Jurkat, Clone E6-1 (cell line): ENCODE data around the gene FGF12. TPM values are rescaled to one million over a fixed set of nuclear protein-coding genes. Genes with fewer than 3 reads are reported as not detected.
"Not testable (repeated sequence)": the region's sequence is repeated elsewhere in the genome, so short reads cannot be mapped to it uniquely, and the experiment has no call there.

Experiments used
- DNase-seq: peaks from one replicate; pipeline ENCODE4 v3.0.0-alpha.2; 2011; ENCODE audit warnings: low read depth, low spot score
- H3K4me3 ChIP-seq: 2 replicates; pipeline ENCODE4 v1.5.1; 2011; ENCODE audit warnings: mild to moderate bottlenecking, low read length, control low read depth, moderate library complexity
- polyA plus RNA-seq: library from polyadenylated mRNA; unstranded; fragments of >200 nt; gene quantifications from one replicate; pipeline ENCODE4 v1.2.1, GENCODE V29; 2012; ENCODE audit warnings: missing spikeins; ENCODE audit not compliant: insufficient read length, insufficient read depth

Gene FGF12
- polyA plus RNA-seq = not detected

DNA sequence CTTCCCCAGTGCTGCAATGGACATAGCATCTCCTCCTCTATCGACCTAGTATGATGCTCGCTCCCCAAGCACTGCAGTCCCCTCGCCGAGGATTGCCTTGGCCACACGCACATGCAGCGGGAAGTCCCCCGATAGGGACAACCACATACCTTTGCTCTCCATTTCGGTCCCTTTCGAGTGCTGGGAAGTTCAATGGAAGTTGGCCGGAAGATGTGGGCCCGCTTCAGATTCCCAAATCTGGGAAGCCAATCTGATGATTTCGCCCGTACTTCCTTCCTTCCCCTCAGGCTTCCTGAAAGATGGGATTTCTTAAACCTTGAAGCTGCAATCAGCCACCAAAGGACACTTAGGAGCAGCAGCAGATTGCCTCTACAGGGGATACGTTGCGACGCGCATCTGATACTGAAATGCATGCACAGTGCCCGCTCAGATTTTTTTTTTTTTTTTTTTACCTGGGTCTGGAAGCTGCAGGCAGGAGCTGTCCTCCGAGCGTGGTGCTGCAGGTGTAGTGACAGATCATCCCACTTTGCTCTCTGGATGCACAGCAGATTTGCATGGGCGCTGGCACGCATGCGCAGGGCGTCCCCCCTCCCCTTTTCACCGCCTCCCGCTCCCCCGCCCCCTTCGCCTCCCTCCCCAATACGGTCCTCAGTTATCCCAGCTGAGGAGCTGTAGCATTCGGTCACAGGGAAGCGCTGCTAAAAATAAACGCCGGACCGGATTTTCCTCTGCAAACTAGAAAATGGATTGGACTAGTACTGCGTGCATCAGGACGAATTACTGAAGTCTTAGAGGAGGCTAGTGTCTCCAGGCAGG lies at the start of gene FGF12:
TSS of gene FGF12 (minus strand) at position 510 of the 816 bp plus-strand sequence.
- no peak within 1 kb of the TSS for H3K4me3 ChIP-seq
- no peak for DNase-seq

DNA sequence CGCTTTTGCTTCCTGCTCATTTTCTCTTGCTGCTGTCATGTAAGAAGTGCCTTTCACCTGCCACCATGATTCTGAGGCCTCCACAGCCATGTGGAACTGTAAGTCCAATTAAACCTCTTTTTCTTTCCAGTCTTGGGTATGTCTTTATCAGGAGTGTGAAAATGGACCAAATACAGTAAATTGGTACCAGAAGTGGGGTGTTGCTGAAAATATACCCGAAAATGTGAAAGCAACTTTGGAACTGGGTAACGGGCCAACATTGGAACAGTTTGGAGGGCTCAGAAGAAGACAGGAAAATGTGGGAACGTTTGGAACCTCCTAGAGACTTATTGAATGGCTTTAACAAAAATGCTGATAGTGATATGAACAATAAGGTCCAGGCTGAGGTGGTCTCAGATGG lies 47.0 kb upstream of the FGF12 start:
- DNase-seq, H3K4me3 ChIP-seq: not testable (repeated sequence)

DNA sequence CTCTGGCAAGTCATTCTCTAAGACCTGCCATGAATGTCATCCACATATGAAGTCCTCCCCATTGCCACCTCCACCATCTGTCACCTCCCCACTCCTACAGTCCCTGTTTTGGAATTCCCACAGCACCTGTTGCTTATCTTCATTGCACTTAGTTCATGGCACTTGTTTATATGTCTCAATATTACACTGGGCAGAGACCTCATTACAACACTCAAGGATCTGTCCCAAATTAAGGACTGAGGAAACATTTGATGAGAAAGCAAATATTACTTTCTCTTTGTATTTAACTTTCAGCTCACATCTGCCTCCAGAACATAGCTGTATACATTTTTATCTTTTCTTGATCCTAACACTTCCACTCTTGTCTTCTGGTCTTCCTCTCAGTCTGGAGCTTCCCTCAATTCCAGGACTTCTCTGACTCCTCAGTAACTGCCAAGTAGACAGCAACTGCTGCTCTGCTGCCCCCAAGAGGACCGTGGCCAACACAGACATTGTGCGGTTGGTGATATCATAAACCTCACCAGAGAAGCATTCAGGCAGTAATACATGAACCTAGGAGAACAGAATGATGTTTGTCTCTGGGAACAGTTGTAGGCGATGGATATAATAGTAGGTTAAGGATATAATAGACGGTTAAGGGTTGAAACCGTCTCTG lies 45.0 kb upstream of the FGF12 start:
- no peak for DNase-seq

DNA sequence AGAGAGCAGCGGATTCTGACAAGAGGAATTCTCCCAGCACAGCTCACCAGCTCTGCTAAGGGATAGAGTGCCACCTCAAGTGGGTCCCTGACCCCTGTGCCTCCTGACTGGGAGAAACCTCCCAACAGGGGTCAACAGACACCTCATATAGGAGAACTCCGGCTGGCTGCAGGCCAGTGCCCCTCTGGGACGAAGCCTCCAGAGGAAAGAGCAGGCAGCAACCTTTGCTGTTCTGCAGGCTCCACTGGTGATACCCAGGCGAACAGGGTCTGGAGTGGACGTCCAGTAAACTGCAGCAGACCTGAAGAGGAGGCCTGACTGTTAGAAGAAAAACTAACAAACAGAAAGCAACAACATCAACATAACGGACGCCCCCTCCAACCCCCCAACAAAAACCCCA lies 31.3 kb upstream of the FGF12 start:
- no peak overlapping the region for H3K4me3 ChIP-seq
- DNase-seq = no peak

More for the DNA sequence above, 45.0 kb upstream of the FGF12 start:
- H3K4me3 ChIP-seq = no peak overlapping the region

DNA sequence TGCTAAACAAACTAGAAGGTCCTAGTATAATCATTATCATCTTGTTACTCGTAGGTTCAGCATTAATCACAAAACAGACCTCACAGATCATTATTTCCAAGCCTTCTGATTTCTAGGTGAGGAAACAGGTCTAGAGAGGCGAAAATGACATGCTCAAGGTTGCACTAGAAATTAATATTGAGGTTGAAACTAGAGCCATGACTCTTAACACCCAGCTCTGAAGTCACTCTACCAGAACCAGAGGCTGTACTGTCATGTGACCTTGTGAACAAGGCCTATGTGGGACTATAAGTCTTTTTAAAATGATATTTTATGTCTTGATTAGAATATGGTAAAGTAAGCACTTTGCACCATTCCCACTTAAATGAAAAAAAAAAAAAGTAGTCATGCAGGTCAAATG lies 23.8 kb upstream of the FGF12 start:
- DNase-seq = no peak
- H3K4me3 ChIP-seq = no peak overlapping the region

DNA sequence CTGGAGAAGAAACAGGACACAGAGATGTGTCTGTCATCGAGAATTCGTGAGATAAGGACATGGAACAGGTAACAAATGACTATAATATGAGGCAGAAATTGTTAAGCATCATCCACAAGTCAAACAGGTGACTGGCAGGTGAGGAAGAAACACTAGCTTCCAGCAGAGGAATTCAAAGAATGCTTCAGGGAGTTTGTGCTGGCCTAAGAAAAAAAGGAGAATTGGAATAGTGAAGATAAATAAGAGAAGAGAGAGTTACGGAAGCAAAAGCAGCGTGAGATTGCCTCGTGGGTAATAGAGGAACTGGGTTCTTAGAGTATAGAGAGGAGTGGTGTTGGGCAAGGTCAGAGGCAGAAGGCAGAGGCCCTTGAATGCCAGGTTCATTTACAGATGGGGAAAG lies 22.9 kb upstream of the FGF12 start:
- DNase-seq = no peak
- no peak overlapping the region for H3K4me3 ChIP-seq

DNA sequence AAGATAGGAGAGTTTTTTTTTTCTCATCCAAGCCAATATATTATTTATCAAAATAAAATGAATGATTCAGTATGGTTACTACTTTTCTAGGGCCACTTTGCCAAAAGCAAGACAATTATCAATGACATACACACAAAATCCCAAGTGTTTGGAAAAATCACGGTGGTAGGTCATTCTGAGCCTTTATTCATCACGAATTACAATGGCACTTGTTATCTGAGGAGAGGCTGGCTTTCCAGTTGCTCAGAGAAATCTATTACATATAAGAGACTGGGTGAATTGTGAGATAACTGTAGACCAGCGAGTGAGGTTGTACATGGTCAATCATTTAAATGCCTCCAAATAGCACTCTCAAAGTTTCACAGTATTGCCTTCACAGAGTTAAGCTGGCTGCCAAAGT lies 20.4 kb upstream of the FGF12 start:
- DNase-seq = no peak
- no peak overlapping the region for H3K4me3 ChIP-seq

DNA sequence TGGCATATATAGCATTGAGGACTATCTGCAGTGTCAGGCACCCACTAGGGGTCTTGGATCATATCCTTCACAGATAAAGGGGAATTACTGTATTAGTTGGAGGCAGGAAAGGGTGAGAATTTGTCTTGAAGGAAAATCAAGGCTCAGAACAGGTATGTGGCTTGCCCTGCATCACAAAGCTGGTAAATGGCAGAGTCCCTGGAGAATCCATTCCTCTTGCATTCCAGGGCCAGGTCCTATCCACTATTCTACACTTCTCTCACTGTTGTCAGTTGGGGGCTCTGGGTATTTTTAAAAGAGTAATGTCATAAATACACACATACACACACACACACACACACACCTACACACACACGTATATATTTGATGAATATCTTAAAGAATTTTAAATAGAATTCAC lies 19.8 kb upstream of the FGF12 start:
- no peak for DNase-seq
- no peak overlapping the region for H3K4me3 ChIP-seq

DNA sequence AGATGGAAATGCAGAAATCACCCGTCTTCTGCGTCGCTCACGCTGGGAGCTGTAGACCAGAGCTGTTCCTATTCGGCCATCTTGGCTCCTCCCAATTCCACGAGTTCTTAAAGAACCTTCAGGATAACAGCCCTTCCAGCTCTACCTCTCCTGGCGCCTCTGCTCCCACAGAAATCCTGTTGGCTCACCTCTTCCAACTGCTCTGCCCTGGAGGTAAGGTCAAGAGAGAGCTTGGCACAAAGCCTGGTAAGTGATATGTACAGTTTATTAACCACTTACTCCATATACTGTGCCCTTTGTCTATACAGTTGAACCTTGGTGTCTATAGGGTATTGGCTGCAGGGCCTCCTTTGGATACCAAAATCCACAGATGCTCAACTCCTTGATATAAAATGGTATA lies 17.8 kb upstream of the FGF12 start:
- no peak overlapping the region for H3K4me3 ChIP-seq
- DNase-seq = no peak

DNA sequence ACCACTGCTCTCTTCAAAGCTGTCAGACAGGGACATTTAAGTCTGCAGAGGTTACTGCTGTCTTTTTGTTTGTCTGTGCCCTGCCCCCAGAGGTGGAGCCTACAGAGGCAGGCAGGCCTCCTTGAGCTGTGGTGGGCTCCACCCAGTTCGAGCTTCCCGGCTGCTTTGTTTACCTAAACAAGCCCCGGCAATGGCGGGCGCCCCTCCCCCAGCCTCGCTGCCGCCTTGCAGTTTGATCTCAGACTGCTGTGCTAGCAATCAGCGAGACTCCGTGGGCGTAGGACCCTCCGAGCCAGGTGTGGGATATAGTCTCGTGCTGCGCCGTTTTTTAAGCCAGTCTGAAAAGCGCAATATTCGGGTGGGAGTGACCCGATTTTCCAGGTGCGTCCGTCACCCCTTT lies 17.3 kb upstream of the FGF12 start:
- not testable (repeated sequence) for DNase-seq, H3K4me3 ChIP-seq

DNA sequence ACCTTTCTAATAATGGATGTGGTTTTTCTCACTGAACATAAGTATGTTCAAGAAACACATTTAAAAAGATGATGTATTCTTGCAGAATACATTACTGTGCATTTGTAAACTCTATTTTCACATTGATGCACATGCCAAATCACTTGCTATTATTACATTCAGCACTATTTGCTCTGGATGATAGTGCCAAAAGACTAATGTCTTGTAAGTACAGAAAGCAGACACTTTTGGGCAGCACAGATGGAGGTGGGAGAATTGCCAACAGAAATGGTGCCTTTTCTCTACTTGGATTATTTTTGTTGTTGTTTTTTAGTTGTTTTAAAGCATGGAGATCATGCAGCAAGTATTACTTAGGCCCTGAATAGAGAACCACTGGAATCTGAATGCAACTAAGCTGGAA lies 10.2 kb upstream of the FGF12 start:
- no peak overlapping the region for H3K4me3 ChIP-seq
- DNase-seq = no peak

DNA sequence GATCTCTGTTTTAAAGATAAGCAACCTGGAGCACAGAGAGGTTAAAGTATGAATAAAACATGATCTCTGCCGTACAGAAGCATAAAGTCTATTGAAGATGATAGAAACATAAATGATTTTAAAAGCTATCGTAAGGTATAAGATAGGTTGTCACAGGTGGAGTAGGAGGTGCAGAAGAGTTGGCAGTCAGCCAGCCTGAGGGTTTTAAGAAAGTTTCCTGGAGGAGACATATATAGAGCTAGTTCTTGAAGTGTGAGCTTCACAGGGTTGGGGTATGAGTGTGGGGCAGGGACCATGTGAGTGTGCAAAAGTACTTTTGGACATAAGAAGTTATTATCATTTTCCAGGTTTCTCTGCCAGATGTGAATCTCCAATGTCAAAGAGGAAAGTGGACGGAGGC lies 3.9 kb upstream of the FGF12 start:
- no peak overlapping the region for H3K4me3 ChIP-seq
- no peak for DNase-seq

DNA sequence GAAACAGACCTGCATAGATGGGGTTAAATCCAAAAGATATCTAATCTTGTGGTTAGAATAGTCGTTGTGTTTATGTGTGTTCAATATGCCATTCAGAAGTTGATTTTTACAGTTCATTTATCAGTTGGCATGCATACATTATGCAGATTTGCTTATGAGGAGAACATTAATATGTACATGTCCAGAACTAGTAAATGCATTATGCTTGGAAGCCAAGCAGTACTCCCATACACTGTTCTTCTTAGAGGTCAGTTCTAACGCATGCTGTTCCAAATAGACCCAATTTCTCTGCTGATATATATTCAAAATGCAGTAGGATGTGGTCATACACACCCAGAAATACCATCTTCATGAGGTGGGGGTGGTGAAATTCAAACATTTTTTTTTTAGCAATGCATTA lies 956 bp downstream of the FGF12 start:
- H3K4me3 ChIP-seq = no peak overlapping the region
- DNase-seq = no peak

DNA sequence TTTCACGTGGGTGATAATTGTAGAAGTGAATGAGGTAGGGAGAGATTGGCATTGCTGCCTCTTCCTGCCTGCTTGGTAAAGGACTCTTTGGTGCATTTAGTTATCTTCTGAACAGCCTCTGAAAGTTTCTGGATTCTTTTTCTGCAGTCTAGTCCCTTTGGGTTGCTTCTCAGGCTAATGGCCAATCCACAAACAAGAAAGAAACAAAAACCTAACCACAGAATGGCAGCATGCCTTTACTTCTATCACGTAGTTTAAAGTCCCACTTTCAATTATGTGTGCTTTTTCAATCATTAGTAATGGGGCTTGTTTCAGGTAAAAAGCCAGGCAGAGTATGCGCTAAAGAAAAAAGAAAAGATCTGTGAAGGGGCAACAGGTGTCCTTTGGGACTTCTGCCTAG lies 7.4 kb downstream of the FGF12 start:
- no peak for DNase-seq
- no peak overlapping the region for H3K4me3 ChIP-seq

DNA sequence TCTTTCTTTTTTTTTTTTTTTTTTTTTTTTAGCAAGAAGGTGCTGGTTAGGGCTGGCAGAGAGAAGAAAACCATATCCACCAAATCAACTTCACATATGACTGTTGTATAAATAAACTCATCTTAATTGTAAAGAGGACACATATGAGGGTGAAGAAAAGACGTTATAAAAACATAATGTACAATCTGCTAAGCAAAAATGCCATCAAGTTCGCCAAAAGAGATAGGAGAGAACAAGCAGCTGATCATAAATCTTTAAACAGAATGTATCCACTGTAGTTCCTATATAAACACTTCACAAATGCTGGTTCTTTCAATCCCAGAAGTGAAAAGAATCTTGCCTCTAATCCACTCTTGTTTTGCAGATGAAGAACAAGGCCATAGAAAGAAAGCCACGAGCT lies 9.2 kb downstream of the FGF12 start:
- H3K4me3 ChIP-seq = no peak overlapping the region
- DNase-seq = no peak

DNA sequence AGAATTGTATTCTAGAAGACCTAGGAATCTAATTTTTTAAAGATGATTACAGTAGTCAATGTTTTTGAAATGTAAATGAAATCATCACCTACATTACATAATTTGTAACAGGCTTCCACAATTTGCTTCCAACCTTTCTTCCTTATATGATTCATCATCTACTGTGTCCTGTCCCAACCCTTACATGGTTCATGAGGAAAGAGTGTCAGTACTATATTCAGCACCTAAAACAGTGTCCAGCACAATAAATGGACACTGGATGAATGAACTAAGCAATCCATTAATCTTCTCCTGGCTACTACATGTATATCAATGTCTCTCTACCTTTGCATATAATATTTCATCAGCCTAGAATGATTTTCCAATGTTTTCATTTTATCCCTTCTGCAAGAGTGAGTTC lies 12.2 kb downstream of the FGF12 start:
- no peak for DNase-seq
- no peak overlapping the region for H3K4me3 ChIP-seq

DNA sequence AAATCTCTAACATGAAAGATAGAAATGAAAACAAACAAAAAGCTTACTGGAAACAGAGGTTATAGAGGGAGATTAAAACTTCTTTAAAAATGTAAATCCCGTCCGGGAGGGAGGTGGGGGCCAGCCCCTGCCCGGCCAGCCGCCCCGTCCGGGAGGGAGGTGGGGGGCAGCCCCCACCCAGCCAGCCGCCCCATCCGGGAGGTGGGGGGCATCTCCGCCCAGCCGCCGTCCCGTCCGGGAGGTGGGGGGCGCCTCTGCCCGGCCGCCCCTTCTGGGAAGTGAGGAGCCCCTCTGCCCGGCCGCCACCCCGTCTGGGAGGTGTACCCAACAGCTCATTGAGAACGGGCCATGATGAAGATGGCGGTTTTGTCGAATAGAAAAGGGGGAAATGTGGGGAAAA lies 16.2 kb downstream of the FGF12 start:
- H3K4me3 ChIP-seq, DNase-seq: not testable (repeated sequence)

DNA sequence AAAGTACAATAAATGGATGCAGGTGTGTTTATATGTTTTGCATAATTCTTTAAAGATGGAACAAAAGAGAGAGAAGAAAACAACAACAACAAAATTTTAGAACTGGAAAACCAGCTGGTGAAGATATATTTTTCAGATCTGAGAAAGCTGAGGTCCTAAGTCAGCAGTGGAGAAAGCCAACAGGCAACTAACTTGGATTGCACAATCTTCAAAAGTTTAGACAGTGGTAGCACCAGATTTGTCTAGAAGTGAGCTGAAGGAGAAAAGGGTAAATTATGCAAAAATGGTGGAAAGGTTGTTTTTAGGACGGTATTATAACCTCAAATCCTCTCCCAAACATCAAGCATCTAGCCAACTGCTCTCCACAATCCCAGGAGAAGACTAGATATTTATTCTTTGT lies 17.0 kb downstream of the FGF12 start:
- H3K4me3 ChIP-seq = no peak overlapping the region
- no peak for DNase-seq

DNA sequence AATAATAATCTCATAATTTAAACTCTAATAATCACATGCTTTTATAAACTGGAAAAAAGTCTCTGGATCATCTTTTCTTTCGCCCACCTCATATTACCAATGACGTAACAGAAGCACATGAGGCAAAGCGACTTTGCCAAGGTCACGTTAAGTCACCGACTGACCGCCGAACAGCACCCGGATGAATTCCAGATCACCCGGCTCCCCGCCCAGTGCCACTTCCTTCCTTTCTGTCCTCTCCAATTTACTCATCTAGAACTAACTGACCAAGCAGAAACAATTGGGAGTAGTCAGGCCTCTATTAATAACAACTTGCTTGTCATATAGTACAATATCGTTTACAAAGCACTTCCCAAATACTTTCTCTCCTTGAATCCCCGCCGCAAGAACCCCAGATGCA lies 21.1 kb downstream of the FGF12 start:
- no peak overlapping the region for H3K4me3 ChIP-seq
- DNase-seq = no peak

DNA sequence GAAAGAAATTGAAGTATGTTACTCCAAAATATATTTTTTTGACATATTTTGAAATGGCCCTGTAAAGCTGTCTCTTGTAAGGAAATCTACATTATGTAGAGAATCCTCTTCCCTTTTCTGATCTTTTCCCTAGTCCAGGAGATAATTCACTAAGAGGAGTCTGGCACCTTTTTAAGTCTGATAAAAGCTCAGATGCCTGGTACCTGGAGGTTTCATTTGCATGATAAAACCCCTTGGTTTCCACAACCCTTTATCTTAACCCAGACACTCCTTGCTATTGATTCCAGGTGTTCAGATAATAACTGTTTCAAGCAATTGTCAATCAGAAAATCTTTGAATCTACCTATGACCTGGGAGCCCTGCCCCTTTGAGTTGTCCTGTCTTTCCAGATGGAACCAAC lies 26.5 kb downstream of the FGF12 start:
- no peak overlapping the region for H3K4me3 ChIP-seq

More for the DNA sequence above, 26.5 kb downstream of the FGF12 start:
- no peak for DNase-seq
